Measurements from ENCODE around the gene MIER1. TPM values are rescaled to one million over a fixed set of nuclear protein-coding genes. Genes with fewer than 3 reads are reported as not detected.
"Not testable (repeated sequence)": the region's sequence is repeated elsewhere in the genome, so short reads cannot be mapped to it uniquely, and the experiment has no call there.

The MIER1 gene
- 27.0 TPM for total RNA-seq
- 10 to 100 TPM; 16.4 to 26.7 (median 21.7) TPM for polyA plus RNA-seq (ENCODE audit: insufficient read depth in 1 of 8, insufficient read length in 8 of 8, low replicate concordance in 1 of 8)
- long read RNA-seq, donor 1, result 0 reads
- long read RNA-seq, donor 2, result 0 reads
- long read RNA-seq, donor 3, partial matches to known transcripts, result 0 of 1 reads
- long read RNA-seq, donor 3, other reads (novel, unspliced or antisense), result 0 of 1 reads
- long read RNA-seq, donor 4, full-length matches to known transcripts, result 1 of 1 reads
- long read RNA-seq, donor 4, partial matches to known transcripts, result 0 of 1 reads
- long read RNA-seq, donor 4, other reads (novel, unspliced or antisense), result 0 of 1 reads
- long read RNA-seq, donor 5, full-length matches to known transcripts, result 2 of 7 reads
- long read RNA-seq, donor 5, partial matches to known transcripts, result 5 of 7 reads
- long read RNA-seq, donor 5, other reads (novel, unspliced or antisense), result 0 of 7 reads
- long read RNA-seq, donor 6, full-length matches to known transcripts, result 3 of 3 reads
- long read RNA-seq, donor 6, partial matches to known transcripts, result 0 of 3 reads
- long read RNA-seq, donor 6, other reads (novel, unspliced or antisense), result 0 of 3 reads
- long read RNA-seq, donor 7, full-length matches to known transcripts, result 1 of 1 reads
- long read RNA-seq, donor 7, partial matches to known transcripts, result 0 of 1 reads
- long read RNA-seq, donor 7, other reads (novel, unspliced or antisense), result 0 of 1 reads
- long read RNA-seq, donor 8, full-length matches to known transcripts, result 3 of 3 reads
- long read RNA-seq, donor 8, partial matches to known transcripts, result 0 of 3 reads
- long read RNA-seq, donor 8, other reads (novel, unspliced or antisense), result 0 of 3 reads
- long read RNA-seq, donor 9, partial matches to known transcripts, result 8 of 8 reads
- long read RNA-seq, donor 9, other reads (novel, unspliced or antisense), result 0 of 8 reads
- long read RNA-seq, donor 10, result 0 reads
- long read RNA-seq, donor 11, full-length matches to known transcripts, result 1 of 1 reads
- long read RNA-seq, donor 11, partial matches to known transcripts, result 0 of 1 reads
- long read RNA-seq, donor 11, other reads (novel, unspliced or antisense), result 0 of 1 reads

DNA sequence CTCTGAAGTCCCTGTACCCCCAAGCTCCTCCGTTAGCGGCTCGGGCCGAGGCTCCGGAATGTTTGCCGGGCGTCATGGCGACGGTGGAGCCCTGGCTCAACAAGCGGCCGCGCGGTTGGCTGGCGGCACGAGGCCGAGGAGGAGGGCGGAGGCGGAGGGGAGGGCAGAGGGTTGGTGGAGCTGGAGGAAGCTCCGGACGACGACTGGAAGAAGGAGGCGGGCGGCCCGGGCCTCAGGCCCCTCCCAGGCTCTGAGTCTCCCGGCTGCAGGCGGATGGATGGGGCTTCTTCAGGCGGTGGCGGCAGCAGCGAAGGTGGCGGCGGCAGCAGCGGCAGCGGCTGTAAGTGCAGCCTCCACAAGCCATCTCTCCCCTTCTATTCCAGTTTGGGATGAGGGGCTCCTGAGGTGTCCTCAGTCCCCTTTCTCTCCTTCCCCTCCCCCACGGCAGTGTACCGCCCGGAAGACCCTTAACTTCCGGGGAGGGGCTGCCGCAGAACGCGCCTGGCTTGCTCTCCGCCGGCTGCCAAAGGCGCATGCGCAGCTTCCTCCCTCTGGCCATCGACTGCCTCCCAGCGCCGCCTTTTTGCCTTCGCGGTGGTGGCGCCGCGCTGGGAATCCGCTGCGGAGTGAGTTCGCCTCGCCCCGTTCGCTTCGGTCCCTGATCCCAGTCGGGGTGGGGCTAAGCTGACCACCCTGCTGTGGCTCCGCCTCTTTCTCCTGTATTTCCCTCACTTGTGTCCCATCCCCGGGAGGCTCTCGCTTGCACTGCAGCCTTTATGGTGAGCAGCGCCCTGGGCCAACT lies at the start of gene MIER1, which contains the start of gene DNAI4:
Gene MIER1, plus strand, starts transcription at position 235 of the 802 bp plus-strand sequence. Its CDS starts 39 bp downstream, at position 274.
Gene DNAI4, minus strand, starts transcription at position 101 of the 802 bp plus-strand sequence. Its CDS starts 25 bp downstream, at position 76.
- WGBS (ENCODE audit: insufficient coverage), result under 1% methylated on average over 60 of the region's 64 CpGs
- Histone ChIP-seq H3K4me1 (ENCODE audit: control insufficient read depth, insufficient read depth, low read length) (peaks cover 16% of the 10 kb centered on the region), H3K27ac (ENCODE audit: low read length) (peak within 1 kb of the TSS; percentile 95), H3K36me3 (ENCODE audit: control insufficient read depth, insufficient read depth, low read length) (no peaks in the 10 kb centered on the region), H3K4me3 (ENCODE audit: low read length) (peak within 1 kb of the TSS; percentile 62), H3K9me3 (replicated peaks; ENCODE audit: control insufficient read depth, low read depth, low read length) (no peaks in the 10 kb centered on the region), H3K27me3 (ENCODE audit: control insufficient read depth, insufficient read depth, low read length) (no peaks in the 10 kb centered on the region)
- DNase-seq, result peak; percentile 99

DNA sequence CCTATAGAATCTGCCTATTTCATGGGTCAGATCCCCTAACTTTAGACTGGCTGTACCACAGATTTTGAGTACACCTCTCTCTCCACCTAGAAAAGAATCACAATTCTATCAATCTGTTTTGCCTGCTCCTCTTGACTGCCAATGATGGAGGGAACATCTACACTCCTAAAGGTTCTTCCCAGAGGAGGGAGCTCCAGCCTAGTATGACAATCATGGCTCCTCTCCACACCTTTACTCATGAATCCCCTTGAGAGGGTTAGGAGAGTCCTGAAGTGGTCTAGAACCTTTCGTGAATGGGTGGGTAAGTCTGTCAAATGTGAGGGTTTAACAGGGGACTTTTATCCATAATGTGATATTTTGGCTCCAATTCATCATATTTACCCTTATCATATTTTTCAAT lies 48.1 kb upstream of the MIER1 start:
- Histone ChIP-seq H3K27ac (ENCODE audit: low read length) (no peak overlapping the region), H3K36me3 (ENCODE audit: control insufficient read depth, insufficient read depth, low read length) (no peaks in the 10 kb centered on the region), H3K9me3 (replicated peaks; ENCODE audit: control insufficient read depth, low read depth, low read length) (peaks cover 3% of the 10 kb centered on the region), H3K4me1 (ENCODE audit: control insufficient read depth, insufficient read depth, low read length) (no peaks in the 10 kb centered on the region), H3K4me3 (ENCODE audit: low read length) (no peak overlapping the region), H3K27me3 (ENCODE audit: control insufficient read depth, insufficient read depth, low read length) (no peaks in the 10 kb centered on the region)
- WGBS (ENCODE audit: insufficient coverage), result no CpG with 5 or more reads among the region's 1 CpG
- DNase-seq, result no peak

DNA sequence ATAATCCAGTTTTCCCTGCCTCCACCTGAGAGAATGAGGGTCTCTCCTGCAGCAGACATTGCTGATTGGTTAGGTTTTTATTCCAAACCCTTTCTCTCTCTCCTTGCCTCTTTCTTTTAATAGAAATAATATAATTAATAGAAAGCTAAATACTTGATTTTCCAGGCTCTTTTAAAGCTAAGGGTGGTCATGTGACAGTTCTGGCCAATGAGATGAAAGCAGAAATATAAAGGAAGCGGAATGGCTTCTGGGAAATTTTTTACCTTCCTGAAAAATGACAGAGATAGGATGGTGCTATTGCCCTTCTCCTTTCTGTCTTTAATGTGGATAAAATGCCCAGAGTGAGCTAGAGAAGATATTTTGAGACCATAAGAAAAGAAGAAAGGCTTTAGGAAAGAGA lies 35.8 kb upstream of the MIER1 start:
- H3K9me3 ChIP-seq (replicated peaks; ENCODE audit: control insufficient read depth, low read depth, low read length), result no peaks in the 10 kb centered on the region
- no peaks in the 10 kb centered on the region for H3K27me3 ChIP-seq (ENCODE audit: control insufficient read depth, insufficient read depth, low read length)
- H3K4me1 ChIP-seq (ENCODE audit: control insufficient read depth, insufficient read depth, low read length), result no peaks in the 10 kb centered on the region
- no peak for DNase-seq
- H3K4me3 ChIP-seq (ENCODE audit: low read length), result no peak overlapping the region
- H3K27ac ChIP-seq (ENCODE audit: low read length), result no peak overlapping the region
- no peaks in the 10 kb centered on the region for H3K36me3 ChIP-seq (ENCODE audit: control insufficient read depth, insufficient read depth, low read length)
- WGBS (ENCODE audit: insufficient coverage), result no CpG with 5 or more reads among the region's 1 CpG

DNA sequence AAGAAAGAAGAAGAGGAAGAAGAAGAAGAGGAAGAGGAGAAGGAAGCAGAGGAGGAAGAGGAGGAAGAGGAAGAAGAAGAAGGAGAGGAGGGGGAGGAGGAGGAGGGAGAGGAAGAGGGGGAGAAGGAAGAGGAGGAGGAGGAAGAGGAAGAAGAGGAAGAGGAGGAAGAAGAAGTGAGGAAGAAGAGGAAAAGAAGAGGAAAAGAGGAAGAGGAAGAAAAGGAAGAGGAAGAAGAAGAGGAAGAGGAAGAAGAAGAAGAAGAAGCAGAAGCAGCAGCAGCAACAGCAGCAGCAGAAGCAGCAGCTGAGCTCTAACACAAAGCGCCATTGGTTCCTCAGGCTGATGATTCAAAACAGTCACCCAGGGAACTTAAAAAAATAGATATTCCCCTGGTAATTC lies 34.2 kb upstream of the MIER1 start:
- H3K27ac ChIP-seq (ENCODE audit: low read length), result no peak overlapping the region
- no peaks in the 10 kb centered on the region for H3K27me3 ChIP-seq (ENCODE audit: control insufficient read depth, insufficient read depth, low read length)
- H3K4me3 ChIP-seq (ENCODE audit: low read length), result no peak overlapping the region
- whole genome bisulfite sequencing (ENCODE audit: insufficient coverage), result 100% methylated on average over 1 of the region's 1 CpG
- peak; percentile 7 for DNase-seq
- H3K9me3 ChIP-seq (replicated peaks; ENCODE audit: control insufficient read depth, low read depth, low read length), result no peaks in the 10 kb centered on the region
- H3K36me3 ChIP-seq (ENCODE audit: control insufficient read depth, insufficient read depth, low read length), result no peaks in the 10 kb centered on the region
- no peaks in the 10 kb centered on the region for H3K4me1 ChIP-seq (ENCODE audit: control insufficient read depth, insufficient read depth, low read length)

DNA sequence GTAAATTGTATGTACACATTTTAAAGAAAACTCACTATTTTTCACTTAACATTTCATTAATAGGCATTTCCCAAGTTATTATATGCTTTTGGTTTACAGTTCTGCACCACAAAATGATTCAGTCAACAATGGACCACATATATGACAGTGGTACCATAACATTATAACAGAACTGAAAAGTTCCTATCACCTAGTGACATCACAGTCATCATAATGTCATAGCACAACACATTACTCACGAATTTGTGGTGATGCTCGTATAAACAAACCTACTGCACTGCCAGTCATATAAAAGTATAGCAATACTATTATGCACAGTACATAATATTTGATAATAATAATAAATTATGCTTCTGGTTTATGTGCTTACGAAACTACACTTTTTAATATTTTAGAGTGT lies 31.1 kb upstream of the MIER1 start:
- Histone ChIP-seq H3K36me3 (ENCODE audit: control insufficient read depth, insufficient read depth, low read length) (no peaks in the 10 kb centered on the region), H3K9me3 (replicated peaks; ENCODE audit: control insufficient read depth, low read depth, low read length) (no peaks in the 10 kb centered on the region), H3K27ac (ENCODE audit: low read length) (no peak overlapping the region), H3K4me3 (ENCODE audit: low read length) (no peak overlapping the region), H3K27me3 (ENCODE audit: control insufficient read depth, insufficient read depth, low read length) (no peaks in the 10 kb centered on the region), H3K4me1 (ENCODE audit: control insufficient read depth, insufficient read depth, low read length) (no peaks in the 10 kb centered on the region)
- DNase-seq, result no peak
- no CpG with 5 or more reads among the region's 3 CpGs for WGBS (ENCODE audit: insufficient coverage)

DNA sequence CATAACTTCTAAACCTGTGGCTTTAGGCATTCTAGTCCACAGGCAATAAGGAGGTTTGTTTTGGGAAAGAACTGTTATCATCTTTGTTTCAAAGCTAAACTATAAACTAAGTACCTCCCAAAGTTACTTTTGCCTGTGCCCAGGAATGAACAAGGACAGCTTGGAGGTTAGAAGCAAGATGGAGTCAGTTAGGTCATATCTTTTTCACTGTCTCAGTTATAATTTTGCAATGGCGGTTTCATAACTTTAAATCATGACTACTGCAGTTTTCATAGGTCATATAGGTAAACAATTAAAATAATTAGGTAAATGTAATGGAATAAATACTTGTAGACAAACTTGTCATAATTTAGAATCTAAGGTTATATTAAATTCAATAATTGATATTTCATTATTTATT lies 9.6 kb upstream of the MIER1 start:
- not testable (repeated sequence) for H3K27me3 ChIP-seq (ENCODE audit: control insufficient read depth, insufficient read depth, low read length); H3K4me3 ChIP-seq (ENCODE audit: low read length); H3K4me1 ChIP-seq (ENCODE audit: control insufficient read depth, insufficient read depth, low read length); H3K9me3 ChIP-seq (replicated peaks; ENCODE audit: control insufficient read depth, low read depth, low read length); H3K27ac ChIP-seq (ENCODE audit: low read length); DNase-seq; H3K36me3 ChIP-seq (ENCODE audit: control insufficient read depth, insufficient read depth, low read length)
- no CpG with 5 or more reads among the region's 1 CpG for WGBS (ENCODE audit: insufficient coverage)

DNA sequence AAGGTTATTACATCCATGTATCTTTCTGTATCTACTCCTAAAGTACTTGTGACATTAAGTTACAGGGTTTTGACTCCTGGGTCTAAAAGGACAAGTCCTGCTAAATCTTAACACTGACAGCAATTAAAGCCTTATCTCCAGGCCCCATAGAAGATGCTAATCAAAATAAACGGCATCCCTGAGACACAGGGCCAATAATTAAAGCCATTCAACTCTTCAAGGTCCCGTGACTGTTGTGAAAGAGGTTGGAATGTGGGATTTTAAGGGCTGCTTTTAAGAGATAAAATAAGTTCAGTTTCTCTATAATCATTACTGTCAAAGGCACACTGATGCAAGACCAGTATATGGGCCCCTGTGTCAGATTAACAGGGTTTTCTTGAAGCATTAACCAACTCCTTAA lies 8.5 kb upstream of the MIER1 start:
- Histone ChIP-seq H3K27ac (ENCODE audit: low read length) (no peak overlapping the region), H3K27me3 (ENCODE audit: control insufficient read depth, insufficient read depth, low read length) (no peaks in the 10 kb centered on the region), H3K36me3 (ENCODE audit: control insufficient read depth, insufficient read depth, low read length) (no peaks in the 10 kb centered on the region), H3K4me3 (ENCODE audit: low read length) (no peak overlapping the region), H3K9me3 (replicated peaks; ENCODE audit: control insufficient read depth, low read depth, low read length) (no peaks in the 10 kb centered on the region), H3K4me1 (ENCODE audit: control insufficient read depth, insufficient read depth, low read length) (no peaks in the 10 kb centered on the region)
- DNase-seq, result no peak
- WGBS (ENCODE audit: insufficient coverage), result no CpG with 5 or more reads among the region's 2 CpGs

DNA sequence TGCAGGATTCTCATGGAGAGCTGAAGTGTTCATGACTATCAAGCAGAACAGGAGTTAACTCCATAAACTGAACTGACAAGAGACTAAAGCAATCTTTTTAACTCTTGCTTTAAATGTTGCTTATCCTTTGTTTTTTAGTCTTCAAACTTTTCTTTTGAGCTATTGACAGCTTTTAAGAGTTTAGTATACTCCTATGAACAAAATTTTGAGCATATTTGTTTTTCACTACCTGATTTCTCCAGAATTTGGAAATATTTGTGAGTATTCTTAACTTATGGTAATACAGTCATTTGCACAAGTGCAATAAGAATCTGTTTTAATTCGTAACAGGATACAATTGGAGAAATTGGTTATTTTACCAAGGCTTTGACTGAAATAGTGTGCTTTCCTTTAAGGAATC lies 7.3 kb upstream of the MIER1 start:
- WGBS (ENCODE audit: insufficient coverage), result no CpG with 5 or more reads among the region's 1 CpG
- no peaks in the 10 kb centered on the region for H3K27me3 ChIP-seq (ENCODE audit: control insufficient read depth, insufficient read depth, low read length)
- no peaks in the 10 kb centered on the region for H3K36me3 ChIP-seq (ENCODE audit: control insufficient read depth, insufficient read depth, low read length)
- no peak overlapping the region for H3K27ac ChIP-seq (ENCODE audit: low read length)
- no peak for DNase-seq
- no peaks in the 10 kb centered on the region for H3K9me3 ChIP-seq (replicated peaks; ENCODE audit: control insufficient read depth, low read depth, low read length)
- no peaks in the 10 kb centered on the region for H3K4me1 ChIP-seq (ENCODE audit: control insufficient read depth, insufficient read depth, low read length)
- H3K4me3 ChIP-seq (ENCODE audit: low read length), result no peak overlapping the region

DNA sequence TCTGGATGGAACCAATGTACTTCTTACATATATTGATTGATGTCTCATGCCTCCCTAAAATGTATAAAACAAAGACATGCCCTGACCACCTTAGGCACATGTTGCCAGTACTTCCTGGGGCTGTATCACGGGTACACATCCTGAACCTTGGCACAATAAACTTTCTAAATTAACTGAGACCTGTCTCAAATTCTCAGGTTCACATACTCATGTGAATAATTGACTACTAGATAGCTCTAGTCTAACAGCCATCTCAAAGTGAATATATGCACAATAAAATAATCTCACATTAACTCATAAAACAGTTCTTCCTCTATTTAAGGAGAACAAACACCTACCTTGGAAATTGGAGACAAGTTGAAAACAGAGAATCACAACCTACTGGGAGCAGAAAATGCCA lies 5.7 kb upstream of the MIER1 start:
- Histone ChIP-seq H3K9me3 (replicated peaks; ENCODE audit: control insufficient read depth, low read depth, low read length) (no peaks in the 10 kb centered on the region), H3K27me3 (ENCODE audit: control insufficient read depth, insufficient read depth, low read length) (no peaks in the 10 kb centered on the region), H3K4me1 (ENCODE audit: control insufficient read depth, insufficient read depth, low read length) (peaks cover 8% of the 10 kb centered on the region), H3K36me3 (ENCODE audit: control insufficient read depth, insufficient read depth, low read length) (no peaks in the 10 kb centered on the region), H3K4me3 (ENCODE audit: low read length) (no peak overlapping the region), H3K27ac (ENCODE audit: low read length) (no peak overlapping the region)
- no peak for DNase-seq
- WGBS (ENCODE audit: insufficient coverage), result 63% methylated on average over 1 of the region's 1 CpG

Data from muscle of leg (tissue), 16 donors.